Measurements from ENCODE around the gene PNMA8A. TPM values are rescaled to one million over a fixed set of nuclear protein-coding genes. Genes with fewer than 3 reads are reported as not detected.

PNMA8A gene
- polyA plus RNA-seq, 1 donor (not counting 4 experiments of a cell fraction or from before 2014, with no cell fraction given), result 0.24 TPM

GRCh38 chr19:46488551-46488950 lies 17.2 kb upstream of the PNMA8A start:
- no peak overlapping the region for H3K4me2 ChIP-seq (ENCODE audit: control insufficient read depth, extremely low read depth, insufficient read depth, low read depth, low read length)
- dilution Hi-C loops (cut with MboI; ENCODE audit: extremely low pct_ligation_motif_present, low sequenced_read_pairs), result no loop called here
- no peak for DNase-seq (ENCODE audit: low read depth, low spot score)

DNA sequence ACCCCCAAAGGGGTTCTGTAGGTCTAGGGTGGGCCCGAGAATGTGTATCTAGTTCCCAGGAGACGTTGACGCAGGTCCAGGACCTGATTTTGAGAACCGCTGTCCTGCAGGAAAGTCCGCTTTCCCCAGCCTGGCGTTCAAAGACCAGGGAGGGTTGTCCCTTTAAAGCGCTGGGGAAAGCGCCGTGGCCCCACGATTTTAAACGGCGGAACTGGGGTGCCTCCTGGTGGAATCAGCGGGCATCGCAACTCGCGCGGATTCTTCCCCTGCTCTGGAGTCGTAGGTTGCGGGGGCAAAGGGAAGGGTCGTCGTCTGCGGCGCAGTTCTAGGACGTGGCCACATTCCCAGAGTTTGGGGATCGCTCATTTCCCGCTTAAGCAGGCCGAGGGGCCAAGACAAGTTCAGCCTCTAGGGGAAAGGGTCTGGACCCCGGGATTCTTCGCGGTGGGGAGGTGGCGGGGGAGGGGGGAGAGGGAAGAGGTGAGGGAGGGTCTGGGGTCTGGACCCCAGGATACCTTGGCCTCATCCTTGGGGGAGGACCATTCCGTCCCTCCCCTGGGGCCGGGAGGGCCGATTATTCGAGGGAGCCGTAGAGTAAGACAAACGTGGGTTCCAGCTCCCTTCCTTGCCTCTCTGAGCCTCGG lies 16.6 kb upstream of the PNMA8A start:
- peak overlapping the region in 1 of 3 experiments; percentile 15 for H3K4me3 ChIP-seq (ENCODE audit: control insufficient read depth in 2 of 3, extremely low read depth in 1 of 3, insufficient read depth in 2 of 3, low read depth in 1 of 3, low read length in 3 of 3)
- no peaks in the 10 kb centered on the region for H3K9me3 ChIP-seq (ENCODE audit: control insufficient read depth, low read depth, low read length)
- DNase-seq (ENCODE audit: low read depth, low spot score) (no peak), FAIRE-seq (peak; percentile 49)
- dilution Hi-C loops (cut with MboI; ENCODE audit: extremely low pct_ligation_motif_present, low sequenced_read_pairs), result no loop called here
- H3K27ac ChIP-seq (ENCODE audit: control insufficient read depth, insufficient read depth, low read length), result no peak overlapping the region
- H3K9ac ChIP-seq (ENCODE audit: control insufficient read depth, extremely low read depth, insufficient read depth, low read length), result peak overlapping the region; percentile 23
- H2AFZ ChIP-seq (ENCODE audit: control insufficient read depth, low read length), result peak overlapping the region; percentile 59
- H3K4me1 ChIP-seq (ENCODE audit: control insufficient read depth, extremely low read depth, insufficient read depth, low read length), result peaks cover 4% of the 10 kb centered on the region
- TF ChIP-seq CTCF (optimal IDR thresholded peaks at IDR 0.05 in 1 of 3, IDR thresholded peaks at IDR 0.05 in 1 of 3, conservative IDR thresholded peaks at IDR 0.05 in 1 of 3; ENCODE audit: extremely low read depth in 1 of 3, insufficient read depth in 2 of 3, low read length in 3 of 3) (peak; percentile 85 to 94 (median 92)), EZH2 (IDR thresholded peaks at IDR 0.05; ENCODE audit: low read length) (no peak)
- peaks cover 31% of the 10 kb centered on the region for H3K27me3 ChIP-seq (ENCODE audit: control insufficient read depth, extremely low read depth, insufficient read depth, low read length)
- H3K36me3 ChIP-seq (ENCODE audit: control insufficient read depth in 2 of 2, extremely low read depth in 1 of 2, insufficient read depth in 2 of 2, low read length in 2 of 2), result no peaks in the 10 kb centered on the region
- H3K9me1 ChIP-seq (ENCODE audit: control insufficient read depth, extremely low read depth, insufficient read depth, low read length), result no peaks in the 10 kb centered on the region
- H4K20me1 ChIP-seq (ENCODE audit: control insufficient read depth, extremely low read depth, insufficient read depth, low read length), result no peaks in the 10 kb centered on the region
- H3K79me2 ChIP-seq (ENCODE audit: control insufficient read depth, insufficient read depth, low read length), result no peaks in the 10 kb centered on the region
- peak overlapping the region; percentile 83 for H3K4me2 ChIP-seq (ENCODE audit: control insufficient read depth, extremely low read depth, insufficient read depth, low read depth, low read length)

More at GRCh38 chr19:46488551-46488950, 17.2 kb upstream of the PNMA8A start:
- no peak overlapping the region for H3K27ac ChIP-seq (ENCODE audit: control insufficient read depth, insufficient read depth, low read length)
- no peaks in the 10 kb centered on the region for H3K36me3 ChIP-seq (ENCODE audit: control insufficient read depth in 2 of 2, extremely low read depth in 1 of 2, insufficient read depth in 2 of 2, low read length in 2 of 2)
- H3K9me1 ChIP-seq (ENCODE audit: control insufficient read depth, extremely low read depth, insufficient read depth, low read length), result no peaks in the 10 kb centered on the region
- no peak overlapping the region for H2AFZ ChIP-seq (ENCODE audit: control insufficient read depth, low read length)
- no peak overlapping the region for H3K4me3 ChIP-seq (ENCODE audit: control insufficient read depth in 2 of 3, extremely low read depth in 1 of 3, insufficient read depth in 2 of 3, low read depth in 1 of 3, low read length in 3 of 3)
- H3K27me3 ChIP-seq (ENCODE audit: control insufficient read depth, extremely low read depth, insufficient read depth, low read length), result peaks cover 31% of the 10 kb centered on the region
- H3K79me2 ChIP-seq (ENCODE audit: control insufficient read depth, insufficient read depth, low read length), result no peaks in the 10 kb centered on the region
- no peaks in the 10 kb centered on the region for H4K20me1 ChIP-seq (ENCODE audit: control insufficient read depth, extremely low read depth, insufficient read depth, low read length)
- no peak overlapping the region for H3K9ac ChIP-seq (ENCODE audit: control insufficient read depth, extremely low read depth, insufficient read depth, low read length)
- no peaks in the 10 kb centered on the region for H3K9me3 ChIP-seq (ENCODE audit: control insufficient read depth, low read depth, low read length)
- TF ChIP-seq CTCF (optimal IDR thresholded peaks at IDR 0.05 in 1 of 3, IDR thresholded peaks at IDR 0.05 in 1 of 3, conservative IDR thresholded peaks at IDR 0.05 in 1 of 3; ENCODE audit: extremely low read depth in 1 of 3, insufficient read depth in 2 of 3, low read length in 3 of 3) (no peak), EZH2 (IDR thresholded peaks at IDR 0.05; ENCODE audit: low read length) (no peak)
- peaks cover 6% of the 10 kb centered on the region for H3K4me1 ChIP-seq (ENCODE audit: control insufficient read depth, extremely low read depth, insufficient read depth, low read length)
- no peak for FAIRE-seq

Data from keratinocyte (primary cell).